ENCODE results near the gene TUBGCP6.
"Not testable (repeated sequence)": the region's sequence is repeated elsewhere in the genome, so short reads cannot be mapped to it uniquely, and the experiment has no call there.

The TUBGCP6 gene

GRCh38 chr22:50179937-50180726 lies 64.7 kb downstream of the TUBGCP6 start:
- no peak for DNase-seq (ENCODE audit: low spot score)

DNA sequence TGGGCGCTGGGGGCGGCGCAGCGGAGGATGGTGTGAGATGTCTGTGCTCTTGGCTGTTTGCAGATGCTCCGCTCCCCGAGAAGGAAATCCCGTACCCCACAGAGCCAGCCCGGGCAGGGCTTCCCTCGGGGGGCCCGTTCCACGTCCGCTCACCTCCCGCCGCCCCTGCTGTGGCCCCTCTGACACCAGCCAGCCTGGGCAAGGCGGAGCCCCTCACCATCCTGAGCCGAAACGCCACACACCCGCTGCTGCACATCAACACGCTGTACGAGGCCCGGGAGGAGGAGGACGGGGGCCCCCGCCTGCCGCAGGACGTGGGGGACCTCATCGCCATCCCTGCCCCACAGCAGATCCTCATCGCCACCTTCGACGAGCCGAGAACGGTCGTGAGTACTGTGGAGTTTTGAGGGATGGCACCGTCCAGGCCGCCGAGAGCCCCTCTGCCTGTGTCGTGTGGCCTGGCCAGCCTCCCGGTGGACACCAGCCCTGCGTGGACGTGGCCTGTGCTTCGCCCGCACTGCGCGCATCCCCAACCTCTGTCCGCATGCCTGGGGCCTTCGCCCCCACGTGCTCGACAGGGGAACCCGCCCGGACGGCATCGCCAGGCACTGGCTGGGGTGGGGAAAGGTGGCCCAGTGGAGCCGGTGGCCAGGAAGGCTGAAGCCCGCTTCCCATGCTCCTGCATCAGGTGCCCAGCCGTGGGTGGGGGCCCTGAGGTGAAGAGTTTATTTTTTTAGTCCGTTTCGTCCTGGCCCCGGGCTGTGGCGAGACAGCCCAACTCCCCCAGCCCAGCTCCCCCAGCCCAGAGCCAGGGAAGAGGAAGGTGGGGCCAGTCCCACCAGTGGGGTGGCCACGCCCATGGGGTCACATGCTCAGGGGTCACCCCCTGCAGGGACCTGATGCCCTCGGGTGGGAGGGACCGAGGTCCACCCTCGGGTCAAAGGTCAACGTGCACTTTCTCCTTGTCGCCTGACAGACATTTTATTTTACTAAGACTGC lies 65.7 kb downstream of the TUBGCP6 start:
- DNase-seq (ENCODE audit: low spot score) = no peak

GRCh38 chr22:50178471-50178864 lies 66.4 kb downstream of the TUBGCP6 start:
- DNase-seq (ENCODE audit: low spot score) = no peak

GRCh38 chr22:50177537-50178470 lies 67.0 kb downstream of the TUBGCP6 start:
- peak; percentile 57 for DNase-seq (ENCODE audit: low spot score)

GRCh38 chr22:50176850-50177536 lies 67.8 kb downstream of the TUBGCP6 start:
- no peak for DNase-seq (ENCODE audit: low spot score)

DNA sequence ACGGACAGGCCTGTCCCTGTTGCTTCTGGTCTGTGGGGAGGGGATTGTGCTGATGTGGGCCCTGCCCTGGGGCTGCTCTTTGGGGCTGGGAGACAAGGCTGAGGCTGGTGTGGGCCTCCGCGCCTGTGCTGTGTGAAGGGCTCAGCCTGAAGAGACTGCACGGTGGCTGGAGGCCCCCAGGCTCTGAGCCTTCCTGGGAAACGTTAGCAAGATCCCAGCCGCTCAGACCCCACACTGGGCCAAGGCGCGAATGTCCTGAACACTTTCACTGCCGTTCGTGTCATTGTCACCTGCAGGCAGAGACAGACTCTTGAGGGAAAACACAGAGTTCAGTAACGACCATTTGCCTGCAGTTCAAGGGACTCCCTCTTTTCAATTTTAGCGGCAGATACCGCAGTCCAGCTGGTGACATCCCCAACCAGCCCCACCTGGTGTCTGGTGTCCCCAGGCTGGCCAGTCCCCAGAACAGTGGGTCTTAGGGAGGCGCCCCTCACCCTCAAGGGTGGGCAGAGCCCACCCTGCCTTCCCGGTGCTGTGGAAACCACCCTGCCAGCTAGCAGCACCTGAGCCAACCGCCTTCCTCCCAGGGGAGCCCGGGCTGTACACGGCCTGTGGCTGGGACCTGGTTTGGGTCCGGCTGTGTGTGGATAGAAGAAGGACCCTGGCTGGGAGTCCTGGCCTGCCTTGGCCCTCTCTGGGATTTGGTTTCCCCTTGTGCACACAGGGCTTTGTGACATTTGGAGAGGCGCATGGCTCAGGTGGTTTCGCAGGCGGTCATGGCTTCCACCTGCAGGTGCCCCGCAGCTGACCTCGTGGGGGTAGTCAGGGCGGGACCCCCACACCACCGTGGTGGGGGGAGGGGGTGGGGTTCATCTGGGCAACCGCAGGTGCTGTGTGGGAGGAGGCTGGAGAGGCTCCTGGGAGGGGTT lies 68.6 kb downstream of the TUBGCP6 start:
- no peak for DNase-seq (ENCODE audit: low spot score)

DNA sequence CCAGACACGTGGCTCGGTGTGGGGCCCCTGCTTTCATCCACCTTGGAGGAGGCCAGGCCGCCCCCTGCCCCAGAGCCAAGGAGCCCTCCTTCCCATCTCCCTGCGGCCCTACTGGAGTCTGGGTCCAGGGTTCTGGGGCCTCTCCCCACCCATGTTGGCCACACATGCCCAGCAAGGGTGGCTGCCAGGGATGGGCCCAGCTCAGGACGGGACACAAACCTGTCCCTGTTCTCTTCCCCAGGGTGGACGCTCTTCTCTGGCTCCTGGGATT lies 69.7 kb downstream of the TUBGCP6 start:
- DNase-seq (ENCODE audit: low spot score) = no peak

GRCh38 chr22:50174382-50175190 lies 70.2 kb downstream of the TUBGCP6 start:
- DNase-seq (ENCODE audit: low spot score) = no peak

GRCh38 chr22:50173983-50174355 lies 70.9 kb downstream of the TUBGCP6 start:
- DNase-seq (ENCODE audit: low spot score) = no peak

DNA sequence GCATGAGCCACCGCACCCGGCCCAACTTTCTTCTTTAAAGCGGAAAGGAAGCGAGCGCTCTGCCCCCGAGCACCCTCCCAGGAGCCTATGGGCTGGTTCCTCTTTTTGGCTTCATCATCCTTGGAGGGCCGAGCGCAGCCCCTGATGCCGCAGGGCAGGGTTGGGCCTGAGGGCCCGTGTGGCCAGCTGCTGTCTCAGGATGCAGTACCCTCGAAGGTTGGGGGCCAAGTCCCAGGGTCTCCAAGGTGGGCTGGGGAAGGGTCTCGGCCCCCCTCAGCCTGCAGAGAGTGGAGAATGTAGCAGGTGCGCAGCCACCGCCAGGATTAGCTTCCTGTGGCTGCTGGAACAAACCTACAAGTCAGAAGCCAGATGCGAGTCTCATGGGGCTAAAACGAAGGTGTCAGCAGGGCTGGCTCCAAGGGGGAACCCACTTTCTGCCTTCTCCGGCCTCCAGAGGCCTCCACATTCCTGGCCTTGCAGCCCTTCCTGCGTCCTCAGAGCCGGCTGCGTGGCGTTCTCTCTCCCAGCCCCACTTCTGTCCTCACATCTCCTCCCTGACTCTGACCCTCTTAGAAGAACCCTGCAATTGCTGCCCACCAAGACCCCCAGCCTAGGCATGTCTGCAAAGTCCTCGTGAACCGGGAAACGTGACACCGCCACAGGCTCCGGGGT lies 71.4 kb downstream of the TUBGCP6 start:
- DNase-seq (ENCODE audit: low spot score) = no peak

DNA sequence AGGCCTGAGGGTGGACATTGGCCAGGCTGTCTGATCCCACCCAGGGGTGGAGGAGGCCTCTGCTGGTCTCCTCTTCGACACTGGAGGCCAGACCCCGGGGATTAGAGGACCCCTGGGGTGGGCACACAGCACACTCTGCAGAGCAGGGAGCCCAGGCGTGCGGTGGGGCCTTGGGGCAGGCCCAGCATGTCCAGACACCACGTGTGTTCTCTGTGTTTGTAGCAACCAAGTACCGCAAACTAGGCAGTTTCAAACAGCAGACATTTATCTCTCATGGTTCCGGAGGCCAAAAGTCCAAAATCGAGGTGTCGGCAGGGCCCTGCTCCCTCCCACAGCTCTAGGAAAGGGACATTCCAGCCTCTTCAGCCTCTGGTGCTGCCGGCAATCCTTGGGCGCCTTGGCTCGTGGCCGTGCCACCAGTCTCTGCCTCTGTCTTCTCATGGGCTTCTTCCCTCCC lies 72.8 kb downstream of the TUBGCP6 start:
- no peak for DNase-seq (ENCODE audit: low spot score)

DNA sequence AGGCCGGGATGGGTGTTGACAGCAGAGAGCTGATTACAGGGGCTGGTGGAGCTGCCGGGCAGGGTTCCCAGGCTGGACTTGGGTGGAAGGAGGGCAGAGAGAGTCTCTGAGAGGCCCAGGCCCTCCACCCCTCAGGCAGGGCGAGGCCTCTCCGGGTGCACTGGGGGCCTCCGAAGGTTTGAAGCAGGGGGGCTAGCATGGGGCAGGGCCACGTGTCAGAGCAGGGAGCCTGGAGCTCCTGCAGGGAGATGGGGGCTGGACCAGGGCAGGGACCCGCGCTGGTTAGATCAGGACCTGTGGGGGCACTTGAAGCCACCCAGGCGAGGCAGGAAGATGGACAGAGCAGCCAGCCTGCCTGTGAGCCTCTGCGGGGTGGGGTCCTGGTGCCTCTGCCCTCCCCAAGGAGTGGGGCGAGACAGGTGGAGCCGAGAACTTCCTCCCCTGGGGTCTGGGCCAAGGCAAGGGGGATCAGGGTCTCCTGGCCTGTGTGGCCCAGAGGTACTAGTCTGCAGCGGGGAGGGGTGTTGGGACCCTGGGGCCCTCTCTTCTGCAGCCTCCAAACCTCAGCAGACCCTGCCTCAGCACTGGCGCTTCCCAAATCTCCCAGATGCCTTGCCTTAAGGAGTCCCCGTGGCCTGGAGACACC lies 73.4 kb downstream of the TUBGCP6 start:
- no peak for DNase-seq (ENCODE audit: low spot score)

DNA sequence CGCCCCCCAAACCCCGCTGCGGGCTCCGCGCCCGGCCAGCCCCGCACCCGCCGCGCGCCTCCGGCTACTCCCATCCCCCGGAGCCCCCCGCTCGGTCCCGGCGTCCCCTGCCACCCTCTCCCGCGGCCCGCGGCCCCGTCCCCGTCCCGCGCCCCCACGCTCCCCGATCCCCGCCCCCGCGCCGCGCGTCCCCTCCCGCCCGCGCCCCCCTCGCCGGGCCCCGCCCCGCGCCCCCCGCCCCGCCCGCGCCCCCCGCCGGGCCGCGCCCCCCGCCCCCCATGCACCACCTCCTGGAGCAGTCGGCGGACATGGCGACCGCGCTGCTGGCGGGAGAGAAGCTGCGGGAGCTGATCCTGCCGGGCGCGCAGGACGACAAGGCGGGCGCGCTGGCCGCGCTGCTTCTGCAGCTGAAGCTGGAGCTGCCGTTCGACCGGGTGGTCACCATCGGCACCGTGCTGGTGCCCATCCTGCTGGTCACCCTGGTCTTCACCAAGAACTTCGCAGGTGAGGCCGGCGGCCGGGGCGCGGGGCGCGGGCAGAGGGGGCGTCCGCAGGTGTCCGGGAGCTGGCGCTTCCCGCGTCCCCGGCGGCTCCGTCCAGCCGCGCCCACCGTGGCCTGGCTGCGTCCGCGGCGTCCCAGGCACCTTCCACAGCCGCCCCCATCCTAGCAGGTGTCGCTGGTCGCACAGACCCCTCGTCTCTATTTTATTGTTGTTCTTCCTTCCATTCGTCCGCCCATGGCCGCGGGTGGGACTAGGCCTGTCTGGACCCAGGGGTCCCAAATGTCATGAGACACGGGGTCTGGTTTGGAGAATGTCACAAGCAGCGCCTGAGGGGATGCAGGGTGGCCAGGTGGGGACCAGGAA lies 74.1 kb downstream of the TUBGCP6 start, which contains the start of gene PANX2:
TSS of gene PANX2 (plus strand) at position 279 of the 866 bp plus-strand sequence. CDS start at position 279, 0 bp downstream.
- DNase-seq (ENCODE audit: low spot score) = peak; percentile 68

- peak; percentile 84 for DNase-seq (ENCODE audit: low spot score)
Observed at GRCh38 chr22:50169774-50170341, 75.0 kb downstream of the TUBGCP6 start.

- no peak for DNase-seq (ENCODE audit: low spot score)
Observed at GRCh38 chr22:50169181-50169759, 75.6 kb downstream of the TUBGCP6 start.

GRCh38 chr22:50168490-50169180 lies 76.2 kb downstream of the TUBGCP6 start:
- DNase-seq (ENCODE audit: low spot score) = not testable (repeated sequence)
